HL-60 (cell line): ENCODE results near the gene VPS26C.
"Not testable (repeated sequence)": the region's sequence is repeated elsewhere in the genome, so short reads cannot be mapped to it uniquely, and the experiment has no call there.

Experiments used
- DNase-seq, 2 experiments: peaks; one replicate each; pipeline ENCODE4 v3.0.0-alpha.2; 2010 to 2020; ENCODE audit warnings: low read depth in 1 of 2, low spot score in 1 of 2
- H3K27ac ChIP-seq: fragments of 250-450 bp; sonication (Bioruptor Pico); replicated peaks from 2 replicates; pipeline ENCODE4 v1.5.1; 2020; ENCODE audit warnings: mild to moderate bottlenecking, moderate library complexity
- H3K27me3 ChIP-seq: fragments of 250-450 bp; sonication (Bioruptor Pico); 2 replicates; pipeline ENCODE4 v1.5.1; 2021; ENCODE audit warnings: mild to moderate bottlenecking, moderate library complexity; ENCODE audit not compliant: insufficient read depth, poor library complexity, severe bottlenecking
- H3K4me3 ChIP-seq: replicated peaks from 2 replicates; pipeline ENCODE4 v1.5.1; 2011; ENCODE audit warnings: mild to moderate bottlenecking, control low read depth, low read length; ENCODE audit not compliant: insufficient read depth
- GABPA ChIP-seq: IDR thresholded peaks from 2 replicates; pipeline ENCODE4 v1.6.1; 2012; ENCODE audit warnings: low read depth
- POLR2AphosphoS5 ChIP-seq: IDR thresholded peaks from 2 replicates; pipeline ENCODE4 v1.6.1; 2012; ENCODE audit warnings: low read depth
- SPI1 ChIP-seq: IDR thresholded peaks from 2 replicates; pipeline ENCODE4 v1.6.1; 2012; ENCODE audit warnings: low read depth, mild to moderate bottlenecking, borderline replicate concordance
- TF ChIP-seq, protein P1 (sequence below): IDR thresholded peaks from one replicate; pipeline ENCODE4 v1.5.1; 2011; ENCODE audit warnings: low read length, control low read depth, inconsistent platforms; ENCODE audit not compliant: insufficient read depth
- TF ChIP-seq, protein P2 (sequence below): IDR thresholded peaks from 2 replicates; pipeline ENCODE4 v1.6.1; 2012; ENCODE audit warnings: low read depth; ENCODE audit not compliant: insufficient replicate concordance

Gene VPS26C

GRCh38 chr21:37281993-37282392 is 14.9 kb upstream of the VPS26C start:
- no peaks in the 10 kb centered on the region for H3K27me3 ChIP-seq
- DNase-seq = no peak
- no peak overlapping the region for H3K27ac ChIP-seq
- H3K4me3 ChIP-seq = no peak overlapping the region
- TF ChIP-seq POLR2AphosphoS5 (no peak), GABPA (no peak), SPI1 (no peak)
- TF ChIP-seq, protein P1, sequence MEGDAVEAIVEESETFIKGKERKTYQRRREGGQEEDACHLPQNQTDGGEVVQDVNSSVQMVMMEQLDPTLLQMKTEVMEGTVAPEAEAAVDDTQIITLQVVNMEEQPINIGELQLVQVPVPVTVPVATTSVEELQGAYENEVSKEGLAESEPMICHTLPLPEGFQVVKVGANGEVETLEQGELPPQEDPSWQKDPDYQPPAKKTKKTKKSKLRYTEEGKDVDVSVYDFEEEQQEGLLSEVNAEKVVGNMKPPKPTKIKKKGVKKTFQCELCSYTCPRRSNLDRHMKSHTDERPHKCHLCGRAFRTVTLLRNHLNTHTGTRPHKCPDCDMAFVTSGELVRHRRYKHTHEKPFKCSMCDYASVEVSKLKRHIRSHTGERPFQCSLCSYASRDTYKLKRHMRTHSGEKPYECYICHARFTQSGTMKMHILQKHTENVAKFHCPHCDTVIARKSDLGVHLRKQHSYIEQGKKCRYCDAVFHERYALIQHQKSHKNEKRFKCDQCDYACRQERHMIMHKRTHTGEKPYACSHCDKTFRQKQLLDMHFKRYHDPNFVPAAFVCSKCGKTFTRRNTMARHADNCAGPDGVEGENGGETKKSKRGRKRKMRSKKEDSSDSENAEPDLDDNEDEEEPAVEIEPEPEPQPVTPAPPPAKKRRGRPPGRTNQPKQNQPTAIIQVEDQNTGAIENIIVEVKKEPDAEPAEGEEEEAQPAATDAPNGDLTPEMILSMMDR = no peak
- TF ChIP-seq, protein P2, sequence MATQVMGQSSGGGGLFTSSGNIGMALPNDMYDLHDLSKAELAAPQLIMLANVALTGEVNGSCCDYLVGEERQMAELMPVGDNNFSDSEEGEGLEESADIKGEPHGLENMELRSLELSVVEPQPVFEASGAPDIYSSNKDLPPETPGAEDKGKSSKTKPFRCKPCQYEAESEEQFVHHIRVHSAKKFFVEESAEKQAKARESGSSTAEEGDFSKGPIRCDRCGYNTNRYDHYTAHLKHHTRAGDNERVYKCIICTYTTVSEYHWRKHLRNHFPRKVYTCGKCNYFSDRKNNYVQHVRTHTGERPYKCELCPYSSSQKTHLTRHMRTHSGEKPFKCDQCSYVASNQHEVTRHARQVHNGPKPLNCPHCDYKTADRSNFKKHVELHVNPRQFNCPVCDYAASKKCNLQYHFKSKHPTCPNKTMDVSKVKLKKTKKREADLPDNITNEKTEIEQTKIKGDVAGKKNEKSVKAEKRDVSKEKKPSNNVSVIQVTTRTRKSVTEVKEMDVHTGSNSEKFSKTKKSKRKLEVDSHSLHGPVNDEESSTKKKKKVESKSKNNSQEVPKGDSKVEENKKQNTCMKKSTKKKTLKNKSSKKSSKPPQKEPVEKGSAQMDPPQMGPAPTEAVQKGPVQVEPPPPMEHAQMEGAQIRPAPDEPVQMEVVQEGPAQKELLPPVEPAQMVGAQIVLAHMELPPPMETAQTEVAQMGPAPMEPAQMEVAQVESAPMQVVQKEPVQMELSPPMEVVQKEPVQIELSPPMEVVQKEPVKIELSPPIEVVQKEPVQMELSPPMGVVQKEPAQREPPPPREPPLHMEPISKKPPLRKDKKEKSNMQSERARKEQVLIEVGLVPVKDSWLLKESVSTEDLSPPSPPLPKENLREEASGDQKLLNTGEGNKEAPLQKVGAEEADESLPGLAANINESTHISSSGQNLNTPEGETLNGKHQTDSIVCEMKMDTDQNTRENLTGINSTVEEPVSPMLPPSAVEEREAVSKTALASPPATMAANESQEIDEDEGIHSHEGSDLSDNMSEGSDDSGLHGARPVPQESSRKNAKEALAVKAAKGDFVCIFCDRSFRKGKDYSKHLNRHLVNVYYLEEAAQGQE = no peak

DNA sequence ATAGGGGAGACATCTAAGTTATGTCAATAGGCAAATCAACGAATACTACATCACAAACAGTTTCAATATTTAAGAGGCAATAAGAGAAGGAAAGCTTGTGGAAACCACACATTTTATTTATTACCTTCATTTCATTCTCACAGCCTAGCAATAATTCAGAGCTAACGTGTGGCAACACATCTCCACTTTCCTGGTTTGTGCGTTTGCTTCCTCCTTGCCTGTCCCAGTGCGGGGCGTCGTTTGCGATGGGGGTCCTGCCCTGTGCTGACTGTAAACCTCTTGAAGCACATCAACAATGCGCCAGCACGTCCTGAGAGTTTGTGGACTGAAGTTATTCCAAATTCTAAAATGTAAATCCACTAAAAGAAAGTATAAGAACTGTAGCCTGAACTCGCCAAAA is 14.4 kb upstream of the VPS26C start:
- Histone ChIP-seq H3K4me3 (no peak overlapping the region), H3K27ac (no peak overlapping the region), H3K27me3 (no peaks in the 10 kb centered on the region)
- DNase-seq = no peak
- TF ChIP-seq POLR2AphosphoS5 = no peak
- TF ChIP-seq, protein P1 = no peak
- no peak for TF ChIP-seq SPI1
- TF ChIP-seq, protein P2 = no peak
- no peak for TF ChIP-seq GABPA

DNA sequence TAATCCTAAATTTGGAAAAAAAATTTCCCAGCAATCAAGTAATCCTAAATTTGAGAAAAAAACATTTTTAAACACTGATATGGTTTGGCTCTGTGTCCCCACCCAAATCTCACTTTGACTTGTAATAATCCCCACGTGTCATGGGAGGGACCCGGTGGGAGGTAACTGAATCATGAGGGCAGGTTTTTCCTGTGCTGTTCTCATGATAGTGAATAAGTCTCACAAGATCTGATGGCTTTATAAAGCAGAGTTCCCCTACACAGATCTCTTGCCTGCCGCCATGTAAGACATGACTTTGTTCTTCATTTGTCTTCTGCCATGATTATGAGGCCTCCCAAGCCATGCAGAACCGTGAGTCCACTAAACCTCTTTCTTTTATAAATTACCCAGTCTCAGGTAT is 12.1 kb upstream of the VPS26C start:
- H3K4me3 ChIP-seq, H3K27ac ChIP-seq, H3K27me3 ChIP-seq, DNase-seq: not testable (repeated sequence)

- no peak for TF ChIP-seq POLR2AphosphoS5
- TF ChIP-seq, protein P2 = no peak
- no peak for TF ChIP-seq SPI1
- no peak for TF ChIP-seq GABPA
- TF ChIP-seq, protein P1 = no peak
- Histone ChIP-seq H3K27me3 (no peaks in the 10 kb centered on the region), H3K27ac (no peak overlapping the region), H3K4me3 (no peak overlapping the region)
- DNase-seq = no peak
Observed at GRCh38 chr21:37278199-37278598, 11.1 kb upstream of the VPS26C start.
